NB4 (cell line): ENCODE results near the gene PPFIA2.

Source experiments
- POLR2A ChIP-seq: IDR thresholded peaks from 2 replicates; pipeline ENCODE4 v1.6.1; 2011; ENCODE audit warnings: mild to moderate bottlenecking; ENCODE audit not compliant: insufficient read length; ENCODE audit errors: extremely low read depth
- TF ChIP-seq, protein P1 (sequence below): IDR thresholded peaks from one replicate; pipeline ENCODE4 v1.5.1; 2012; ENCODE audit warnings: low read depth, low read length

DNA sequence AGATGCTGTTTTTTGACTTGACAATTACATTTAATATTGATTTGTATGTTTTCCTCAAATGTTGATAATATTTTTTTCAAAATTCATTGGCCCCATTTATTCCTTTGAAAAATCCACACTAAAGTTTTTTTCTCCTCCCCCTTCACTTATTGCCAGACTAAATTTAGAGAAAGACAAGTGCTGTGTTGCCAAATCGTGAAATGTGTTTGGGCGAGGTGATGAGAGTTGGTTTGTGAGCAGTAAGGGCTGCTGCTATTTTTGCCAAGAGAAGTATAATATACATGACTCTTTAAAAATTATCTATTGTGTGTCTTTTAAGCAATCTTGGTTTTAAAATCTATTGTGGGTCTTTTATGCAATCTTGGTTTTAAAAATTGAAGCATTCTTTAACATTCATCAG lies 188.9 kb downstream of the PPFIA2 start:
- TF ChIP-seq, protein P1, sequence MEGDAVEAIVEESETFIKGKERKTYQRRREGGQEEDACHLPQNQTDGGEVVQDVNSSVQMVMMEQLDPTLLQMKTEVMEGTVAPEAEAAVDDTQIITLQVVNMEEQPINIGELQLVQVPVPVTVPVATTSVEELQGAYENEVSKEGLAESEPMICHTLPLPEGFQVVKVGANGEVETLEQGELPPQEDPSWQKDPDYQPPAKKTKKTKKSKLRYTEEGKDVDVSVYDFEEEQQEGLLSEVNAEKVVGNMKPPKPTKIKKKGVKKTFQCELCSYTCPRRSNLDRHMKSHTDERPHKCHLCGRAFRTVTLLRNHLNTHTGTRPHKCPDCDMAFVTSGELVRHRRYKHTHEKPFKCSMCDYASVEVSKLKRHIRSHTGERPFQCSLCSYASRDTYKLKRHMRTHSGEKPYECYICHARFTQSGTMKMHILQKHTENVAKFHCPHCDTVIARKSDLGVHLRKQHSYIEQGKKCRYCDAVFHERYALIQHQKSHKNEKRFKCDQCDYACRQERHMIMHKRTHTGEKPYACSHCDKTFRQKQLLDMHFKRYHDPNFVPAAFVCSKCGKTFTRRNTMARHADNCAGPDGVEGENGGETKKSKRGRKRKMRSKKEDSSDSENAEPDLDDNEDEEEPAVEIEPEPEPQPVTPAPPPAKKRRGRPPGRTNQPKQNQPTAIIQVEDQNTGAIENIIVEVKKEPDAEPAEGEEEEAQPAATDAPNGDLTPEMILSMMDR = no peak
- no peak for TF ChIP-seq POLR2A
